GM18502 (cell line): Measurements from ENCODE around the gene LTB.

Experiments
- ATAC-seq: cut with Tn5 transposase; IDR thresholded peaks from one replicate; pipeline ENCODE4 v1.9.1; 2021; ENCODE audit warnings: mild to moderate bottlenecking; ENCODE audit not compliant: unreplicated experiment, poor library complexity

LTB gene

GRCh38 chr6:31582230-31582643 lies at the start of gene LTB:
Gene LTB (minus strand): TSS chr6:31582424. CDS start chr6:31582417, 7 bp downstream.
- ATAC-seq, result no peak

GRCh38 chr6:31631681-31632278 lies 49.6 kb upstream of the LTB start:
- no peak for ATAC-seq

GRCh38 chr6:31631209-31631608 lies 49.0 kb upstream of the LTB start:
- no peak for ATAC-seq

GRCh38 chr6:31630177-31630934 lies 48.1 kb upstream of the LTB start:
- ATAC-seq, result no peak

GRCh38 chr6:31629014-31629413 lies 46.8 kb upstream of the LTB start:
- no peak for ATAC-seq

GRCh38 chr6:31627690-31628287 lies 45.6 kb upstream of the LTB start:
- no peak for ATAC-seq

GRCh38 chr6:31626952-31627351 lies 44.7 kb upstream of the LTB start:
- no peak for ATAC-seq

GRCh38 chr6:31624070-31624469 lies 41.8 kb upstream of the LTB start:
- no peak for ATAC-seq

- ATAC-seq, result no peak
Measured at GRCh38 chr6:31622684-31623091, 40.5 kb upstream of the LTB start.

GRCh38 chr6:31621991-31622390 lies 39.8 kb upstream of the LTB start:
- ATAC-seq, result no peak

- ATAC-seq, result no peak
Measured at GRCh38 chr6:31621320-31621939, 39.2 kb upstream of the LTB start.

- peak; percentile 33 for ATAC-seq
Measured at GRCh38 chr6:31620586-31621319, 38.5 kb upstream of the LTB start, which contains the start of gene PRRC2A. Gene PRRC2A (plus strand): TSS chr6:31620715. CDS start chr6:31622790, 2,075 bp downstream.

GRCh38 chr6:31619805-31620585 lies 37.8 kb upstream of the LTB start:
- ATAC-seq, result peak; percentile 87

GRCh38 chr6:31617010-31617409 lies 34.8 kb upstream of the LTB start:
- no peak for ATAC-seq

GRCh38 chr6:31615748-31616147 lies 33.5 kb upstream of the LTB start:
- ATAC-seq, result no peak

- ATAC-seq, result no peak
Measured at GRCh38 chr6:31614684-31615578, 32.7 kb upstream of the LTB start, which contains the start of gene AIF1. Gene AIF1 (plus strand): TSS chr6:31615234. CDS start chr6:31615330, 96 bp downstream.

GRCh38 chr6:31614075-31614619 lies 31.9 kb upstream of the LTB start:
- no peak for ATAC-seq

GRCh38 chr6:31610968-31611367 lies 28.7 kb upstream of the LTB start:
- no peak for ATAC-seq
